Measurements from ENCODE around the gene POU2F1. TPM values are rescaled to one million over a fixed set of nuclear protein-coding genes. Genes with fewer than 3 reads are reported as not detected.

Gene POU2F1
- polyA plus RNA-seq, 2 of the 4 experiments (the other 2 are of a cell fraction) = 2.9 to 9.4 TPM

- TF ChIP-seq CBX8 (IDR thresholded peaks at IDR 0.05) = no peak
Observed at GRCh38 chr1:167230437-167230836, 9.8 kb downstream of the POU2F1 start (continued).

- WGBS (ENCODE audit: missing lambda C conversion rate) = 88% methylated on average over 6 of the region's 6 CpGs
- ChIA-PET POLR2A (no interaction called here), CTCF (interaction anchor here (0.8 to 3.5 kb wide), 5 partner anchors 10 to 172 kb away, joined by 3 to 17 read pairs (median 4); partner anchors contain the start of gene POU2F1)
- ATAC-seq (no peak), FAIRE-seq (no peak), DNase-seq (ENCODE audit: low read depth in 1 of 2, low spot score in 1 of 2) (no peak)
- Histone ChIP-seq H3K4me3 (no peak overlapping the region), H3K27ac (no peak overlapping the region), H3K9me3 (no peaks in the 10 kb centered on the region), H3K4me2 (no peak overlapping the region), H3K4me1 (peaks cover 27% of the 10 kb centered on the region)
- TF ChIP-seq NFE2L2 (conservative IDR thresholded peaks at IDR 0.05; ENCODE audit: low read length) (no peak), MAFK (IDR thresholded peaks at IDR 0.05; ENCODE audit: partially characterized antibody) (no peak), EHF (CRISPR knock-in tag; IDR thresholded peaks at IDR 0.05) (no peak), TFCP2L1 (CRISPR knock-in tag; IDR thresholded peaks at IDR 0.05) (no peak), POLR2A (IDR thresholded peaks at IDR 0.05; ENCODE audit: low read length) (no peak), EHMT2 (IDR thresholded peaks at IDR 0.05; ENCODE audit: low read depth) (no peak), HES2 (IDR thresholded peaks at IDR 0.05) (no peak), CEBPB (IDR thresholded peaks at IDR 0.05) (no peak), CBX8 (IDR thresholded peaks at IDR 0.05) (no peak), NPAS2 (CRISPR knock-in tag; IDR thresholded peaks at IDR 0.05; ENCODE audit: borderline replicate concordance) (no peak), BCL3 (IDR thresholded peaks at IDR 0.05) (no peak), CHD2 (IDR thresholded peaks at IDR 0.05; ENCODE audit: low read length, partially characterized antibody) (no peak), JUNB (IDR thresholded peaks at IDR 0.05) (no peak)
Observed at GRCh38 chr1:167231873-167232450, 11.3 kb downstream of the POU2F1 start.

GRCh38 chr1:167232801-167233200 lies 12.1 kb downstream of the POU2F1 start:
- POLR2A ChIA-PET = no interaction called here

More at GRCh38 chr1:167232801-167233200, 12.1 kb downstream of the POU2F1 start:
- CTCF ChIA-PET = interaction anchor here (0.6 to 3.5 kb wide), 5 partner anchors 11 to 323 kb away, joined by 3 to 17 read pairs (median 3); partner anchors contain the start of gene POU2F1
- Histone ChIP-seq H3K4me1 (peaks cover 19% of the 10 kb centered on the region), H3K9me3 (no peaks in the 10 kb centered on the region), H3K4me2 (no peak overlapping the region), H3K4me3 (no peak overlapping the region), H3K27ac (no peak overlapping the region)
- ATAC-seq (no peak), DNase-seq (ENCODE audit: low read depth in 1 of 2, low spot score in 1 of 2) (no peak), FAIRE-seq (no peak)
- WGBS (ENCODE audit: missing lambda C conversion rate) = 97% methylated on average over 2 of the region's 2 CpGs
- TF ChIP-seq RCOR1 (IDR thresholded peaks at IDR 0.05; ENCODE audit: low read depth, low read length) (no peak), ATOH8 (CRISPR knock-in tag; IDR thresholded peaks at IDR 0.05; ENCODE audit: low read depth) (no peak), MYC (IDR thresholded peaks at IDR 0.05; ENCODE audit: borderline replicate concordance, low read length) (no peak), HOXB5 (CRISPR knock-in tag; IDR thresholded peaks at IDR 0.05) (no peak), E2F6 (IDR thresholded peaks at IDR 0.05; ENCODE audit: borderline replicate concordance, low read depth) (no peak), RARB (CRISPR knock-in tag; IDR thresholded peaks at IDR 0.05) (no peak), POLR2A (IDR thresholded peaks at IDR 0.05; ENCODE audit: low read length) (no peak), JUNB (IDR thresholded peaks at IDR 0.05) (no peak), RFX5 (IDR thresholded peaks at IDR 0.05) (no peak), CEBPB (IDR thresholded peaks at IDR 0.05) (no peak), EHMT2 (IDR thresholded peaks at IDR 0.05; ENCODE audit: low read depth) (no peak), BCL3 (IDR thresholded peaks at IDR 0.05) (no peak), TFCP2L1 (CRISPR knock-in tag; IDR thresholded peaks at IDR 0.05) (no peak), TP53 (CRISPR knock-in tag; IDR thresholded peaks at IDR 0.05) (no peak), MAX (IDR thresholded peaks at IDR 0.05) (no peak), ELK1 (IDR thresholded peaks at IDR 0.05; ENCODE audit: low read depth, low read length) (no peak)

All from A549 (cell line).